ENCODE results near the gene TRAF3.
"Not testable (repeated sequence)": the region's sequence is repeated elsewhere in the genome, so short reads cannot be mapped to it uniquely, and the experiment has no call there.

TRAF3 gene

GRCh38 chr14:102750376-102750775, 26.9 kb upstream of the TRAF3 start:
- H3K4me3 ChIP-seq (ENCODE audit: low read depth, low read length): no peak overlapping the region
- DNase-seq (ENCODE audit: low read depth): no peak

GRCh38 chr14:102751088-102751487, 26.2 kb upstream of the TRAF3 start:
- DNase-seq (ENCODE audit: low read depth): no peak
- no peak overlapping the region for H3K4me3 ChIP-seq (ENCODE audit: low read depth, low read length)

- no peak for DNase-seq (ENCODE audit: low read depth)
- no peak overlapping the region for H3K4me3 ChIP-seq (ENCODE audit: low read depth, low read length)
Measured at GRCh38 chr14:102752239-102752847, 24.9 kb upstream of the TRAF3 start.

- no peak overlapping the region for H3K4me3 ChIP-seq (ENCODE audit: low read depth, low read length)
Measured at GRCh38 chr14:102754370-102755262, 22.6 kb upstream of the TRAF3 start.

GRCh38 chr14:102757646-102758045, 19.6 kb upstream of the TRAF3 start:
- no peak for DNase-seq (ENCODE audit: low read depth)
- H3K4me3 ChIP-seq (ENCODE audit: low read depth, low read length): no peak overlapping the region

More at GRCh38 chr14:102754370-102755262, 22.6 kb upstream of the TRAF3 start:
- DNase-seq (ENCODE audit: low read depth): no peak

- H3K4me3 ChIP-seq (ENCODE audit: low read depth, low read length): no peak overlapping the region
- no peak for DNase-seq (ENCODE audit: low read depth)
Measured at GRCh38 chr14:102758087-102758486, 19.2 kb upstream of the TRAF3 start.

GRCh38 chr14:102759456-102760187, 17.6 kb upstream of the TRAF3 start:
- no peak overlapping the region for H3K4me3 ChIP-seq (ENCODE audit: low read depth, low read length)
- no peak for DNase-seq (ENCODE audit: low read depth)

GRCh38 chr14:102760496-102761193, 16.6 kb upstream of the TRAF3 start:
- DNase-seq (ENCODE audit: low read depth): no peak

GRCh38 chr14:102761206-102761605, 16.0 kb upstream of the TRAF3 start:
- no peak overlapping the region for H3K4me3 ChIP-seq (ENCODE audit: low read depth, low read length)
- no peak for DNase-seq (ENCODE audit: low read depth)

More at GRCh38 chr14:102760496-102761193, 16.6 kb upstream of the TRAF3 start:
- H3K4me3 ChIP-seq (ENCODE audit: low read depth, low read length): no peak overlapping the region

- H3K4me3 ChIP-seq (ENCODE audit: low read depth, low read length): no peak overlapping the region
- DNase-seq (ENCODE audit: low read depth): no peak
Measured at GRCh38 chr14:102764220-102764671, 13.0 kb upstream of the TRAF3 start.

- DNase-seq (ENCODE audit: low read depth); H3K4me3 ChIP-seq (ENCODE audit: low read depth, low read length): not testable (repeated sequence)
Measured at GRCh38 chr14:102765770-102766169, 11.5 kb upstream of the TRAF3 start.

GRCh38 chr14:102768223-102769048, 8.8 kb upstream of the TRAF3 start:
- no peak overlapping the region for H3K4me3 ChIP-seq (ENCODE audit: low read depth, low read length)
- DNase-seq (ENCODE audit: low read depth): no peak

- H3K4me3 ChIP-seq (ENCODE audit: low read depth, low read length): no peak overlapping the region
- DNase-seq (ENCODE audit: low read depth): no peak
Measured at GRCh38 chr14:102769049-102769327, 8.3 kb upstream of the TRAF3 start.

GRCh38 chr14:102770147-102771123, 6.8 kb upstream of the TRAF3 start:
- no peak overlapping the region for H3K4me3 ChIP-seq (ENCODE audit: low read depth, low read length)
- DNase-seq (ENCODE audit: low read depth): no peak

GRCh38 chr14:102771144-102771543, 6.1 kb upstream of the TRAF3 start:
- no peak for DNase-seq (ENCODE audit: low read depth)
- no peak overlapping the region for H3K4me3 ChIP-seq (ENCODE audit: low read depth, low read length)

- no peak overlapping the region for H3K4me3 ChIP-seq (ENCODE audit: low read depth, low read length)
- no peak for DNase-seq (ENCODE audit: low read depth)
Measured at GRCh38 chr14:102772781-102773570, 4.3 kb upstream of the TRAF3 start.
